DOHH2 (cell line): ENCODE data around the gene STRIT1.
"Not testable (repeated sequence)": the region's sequence is repeated elsewhere in the genome, so short reads cannot be mapped to it uniquely, and the experiment has no call there.

Experiments
- H3F3A ChIP-seq: fragments of 200-600 bp; sonication (generic), shearing (Covaris generic); 2 replicates; pipeline ENCODE4 v1.6.0; 2016; ENCODE audit warnings: antibody characterized with exemption, mild to moderate bottlenecking; ENCODE audit not compliant: control insufficient read depth, insufficient read depth
- H3K27ac ChIP-seq: fragments of 200-600 bp; sonication (generic); 2 replicates; pipeline ENCODE4 v1.5.1; 2014; ENCODE audit warnings: low read depth, mild to moderate bottlenecking, low read length, moderate library complexity
- H3K27me3 ChIP-seq: fragments of 200-600 bp; sonication (generic); 2 replicates; pipeline ENCODE4 v1.6.1; 2014; ENCODE audit warnings: mild to moderate bottlenecking, low read length, mixed read lengths; ENCODE audit not compliant: control insufficient read depth
- H3K36me3 ChIP-seq: fragments of 200-600 bp; sonication (generic); 2 replicates; pipeline ENCODE4 v1.6.1; 2014; ENCODE audit warnings: mild to moderate bottlenecking, low read length, moderate library complexity, mixed read lengths; ENCODE audit not compliant: control insufficient read depth
- H3K4me1 ChIP-seq: fragments of 200-600 bp; sonication (generic); 2 replicates; pipeline ENCODE4 v1.6.1; 2014; ENCODE audit warnings: mild to moderate bottlenecking, low read length, mixed read lengths; ENCODE audit not compliant: control insufficient read depth
- H3K4me2 ChIP-seq: fragments of 200-600 bp; sonication (generic); 2 replicates; pipeline ENCODE4 v1.6.0; 2014; ENCODE audit warnings: mild to moderate bottlenecking, low read length, moderate library complexity
- H3K4me3 ChIP-seq: fragments of 200-600 bp; sonication (generic); 2 replicates; pipeline ENCODE4 v1.5.1; 2014; ENCODE audit warnings: mild to moderate bottlenecking, low read length, mixed read lengths
- H3K79me2 ChIP-seq: fragments of 200-600 bp; sonication (generic); 2 replicates; pipeline ENCODE4 v1.6.1; 2014; ENCODE audit warnings: mild to moderate bottlenecking, low read length, mixed read lengths; ENCODE audit not compliant: control insufficient read depth
- H3K9me2 ChIP-seq: fragments of 200-600 bp; sonication (generic); replicated peaks from 2 replicates; pipeline ENCODE4 v1.6.1; 2014; ENCODE audit warnings: mild to moderate bottlenecking, low read length, mixed read lengths; ENCODE audit not compliant: control insufficient read depth
- H3K9me3 ChIP-seq: fragments of 200-600 bp; sonication (generic); 2 replicates; pipeline ENCODE4 v1.6.1; 2014; ENCODE audit warnings: antibody characterized with exemption, low read length, mixed read lengths; ENCODE audit not compliant: control insufficient read depth, insufficient read depth
- H4K20me1 ChIP-seq: fragments of 200-600 bp; sonication (generic); 2 replicates; pipeline ENCODE4 v1.6.0; 2014; ENCODE audit warnings: low read depth, mild to moderate bottlenecking, antibody characterized with exemption, low read length, moderate library complexity; ENCODE audit not compliant: control insufficient read depth, insufficient read depth
- EZH2phosphoT487 ChIP-seq: fragments of 200-600 bp; sonication (generic); IDR thresholded peaks from 2 replicates; pipeline ENCODE4 v1.6.1; 2017; ENCODE audit warnings: borderline replicate concordance, mild to moderate bottlenecking, antibody characterized with exemption, low read length, moderate library complexity, mixed read lengths
- TF ChIP-seq, protein P1 (sequence below): fragments of 200-600 bp; sonication (generic); IDR thresholded peaks from one replicate; pipeline ENCODE4 v1.5.1; 2014; ENCODE audit warnings: antibody characterized with exemption, mild to moderate bottlenecking, low read depth, low read length; ENCODE audit not compliant: poor library complexity, severe bottlenecking

STRIT1 gene

GRCh38 chr3:155271343-155271613 is 22.2 kb downstream of the STRIT1 start:
- Histone ChIP-seq H3K4me1 (no peaks in the 10 kb centered on the region), H3K27ac (no peak overlapping the region), H3K9me2 (no peaks in the 10 kb centered on the region), H3K79me2 (no peaks in the 10 kb centered on the region), H3K27me3 (no peaks in the 10 kb centered on the region), H3F3A (no peaks in the 10 kb centered on the region), H3K36me3 (no peaks in the 10 kb centered on the region), H4K20me1 (no peaks in the 10 kb centered on the region), H3K4me2 (no peak overlapping the region), H3K9me3 (no peaks in the 10 kb centered on the region; the same call in 1 of the 2 replicates), H3K4me3 (no peak overlapping the region)
- TF ChIP-seq, protein P1, sequence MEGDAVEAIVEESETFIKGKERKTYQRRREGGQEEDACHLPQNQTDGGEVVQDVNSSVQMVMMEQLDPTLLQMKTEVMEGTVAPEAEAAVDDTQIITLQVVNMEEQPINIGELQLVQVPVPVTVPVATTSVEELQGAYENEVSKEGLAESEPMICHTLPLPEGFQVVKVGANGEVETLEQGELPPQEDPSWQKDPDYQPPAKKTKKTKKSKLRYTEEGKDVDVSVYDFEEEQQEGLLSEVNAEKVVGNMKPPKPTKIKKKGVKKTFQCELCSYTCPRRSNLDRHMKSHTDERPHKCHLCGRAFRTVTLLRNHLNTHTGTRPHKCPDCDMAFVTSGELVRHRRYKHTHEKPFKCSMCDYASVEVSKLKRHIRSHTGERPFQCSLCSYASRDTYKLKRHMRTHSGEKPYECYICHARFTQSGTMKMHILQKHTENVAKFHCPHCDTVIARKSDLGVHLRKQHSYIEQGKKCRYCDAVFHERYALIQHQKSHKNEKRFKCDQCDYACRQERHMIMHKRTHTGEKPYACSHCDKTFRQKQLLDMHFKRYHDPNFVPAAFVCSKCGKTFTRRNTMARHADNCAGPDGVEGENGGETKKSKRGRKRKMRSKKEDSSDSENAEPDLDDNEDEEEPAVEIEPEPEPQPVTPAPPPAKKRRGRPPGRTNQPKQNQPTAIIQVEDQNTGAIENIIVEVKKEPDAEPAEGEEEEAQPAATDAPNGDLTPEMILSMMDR, result no peak
- no peak for TF ChIP-seq EZH2phosphoT487

DNA sequence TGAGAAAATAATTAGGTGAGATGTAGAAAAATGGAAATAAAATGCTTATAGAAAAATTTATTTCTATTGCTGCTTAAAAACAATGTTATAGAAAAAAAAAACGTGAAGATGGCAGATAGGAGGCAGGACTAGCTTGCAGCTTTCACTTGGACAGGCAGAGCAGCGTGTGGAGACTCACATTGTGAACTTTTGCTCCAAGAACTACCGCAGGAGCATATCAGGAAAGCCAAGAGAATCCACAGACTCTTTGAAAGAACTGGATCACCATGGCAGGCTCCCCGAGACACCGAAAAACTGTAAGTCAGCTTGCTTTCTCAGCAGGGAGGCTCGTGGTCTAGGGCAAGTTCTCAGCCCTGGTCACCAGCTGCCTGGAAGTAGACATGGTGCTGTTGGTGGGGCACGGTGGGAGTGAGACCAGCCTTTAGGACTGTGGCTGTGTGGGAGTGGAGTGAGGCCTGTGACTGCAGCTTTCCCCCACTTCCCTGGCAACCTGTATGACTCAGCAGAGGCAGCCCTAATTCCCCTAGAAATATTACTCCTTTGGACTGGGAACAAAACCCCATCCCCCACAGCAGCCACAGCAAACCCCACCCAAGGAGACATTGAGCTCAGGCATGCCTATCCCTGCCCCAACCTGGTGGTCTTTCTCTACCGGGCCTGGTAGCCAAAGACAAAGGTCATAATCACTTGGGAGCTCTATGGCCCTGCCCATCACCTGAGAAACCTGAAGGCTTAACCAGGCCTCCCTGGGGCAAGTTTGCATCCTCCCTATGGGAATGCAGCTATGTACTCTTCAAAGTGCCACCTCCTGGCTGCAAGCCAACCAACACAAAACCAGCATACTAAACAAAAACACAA is 22.8 kb downstream of the STRIT1 start:
- Histone ChIP-seq H3K4me1 (no peaks in the 10 kb centered on the region), H3K9me3 (no peaks in the 10 kb centered on the region; the same call in 1 of the 2 replicates), H3K27me3 (no peaks in the 10 kb centered on the region), H3K36me3 (no peaks in the 10 kb centered on the region), H3F3A (no peaks in the 10 kb centered on the region), H3K4me3 (no peak overlapping the region), H3K79me2 (no peaks in the 10 kb centered on the region), H3K27ac (no peak overlapping the region), H4K20me1 (no peaks in the 10 kb centered on the region), H3K9me2 (no peaks in the 10 kb centered on the region), H3K4me2 (no peak overlapping the region)
- TF ChIP-seq, protein P1, result no peak
- TF ChIP-seq EZH2phosphoT487, result no peak

DNA sequence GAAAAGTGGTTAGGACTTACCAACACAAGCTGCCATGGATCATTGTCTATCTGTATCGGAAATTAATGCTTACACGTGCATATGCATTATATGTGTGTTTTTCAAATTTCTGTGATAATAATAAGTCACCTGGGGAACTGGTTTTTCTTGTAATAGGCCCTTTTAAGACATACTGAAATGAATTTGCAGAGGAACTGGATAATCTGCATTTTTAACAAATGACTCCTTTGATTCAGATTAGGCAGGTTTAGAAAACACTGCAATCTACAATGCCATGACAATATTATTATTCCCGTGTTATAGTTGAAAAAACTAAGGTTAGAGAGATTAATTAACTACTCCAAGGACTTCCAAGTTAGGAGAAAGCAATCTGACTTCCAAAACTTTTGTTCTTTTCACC is 23.4 kb downstream of the STRIT1 start:
- no peaks in the 10 kb centered on the region for H3K36me3 ChIP-seq
- no peak overlapping the region for H3K4me3 ChIP-seq
- no peak overlapping the region for H3K4me2 ChIP-seq
- no peaks in the 10 kb centered on the region; the same call in 1 of the 2 replicates for H3K9me3 ChIP-seq
- no peaks in the 10 kb centered on the region for H3K27me3 ChIP-seq
- H3F3A ChIP-seq, result no peaks in the 10 kb centered on the region
- H3K79me2 ChIP-seq, result no peaks in the 10 kb centered on the region
- H3K27ac ChIP-seq, result no peak overlapping the region
- H3K4me1 ChIP-seq, result no peaks in the 10 kb centered on the region
- H4K20me1 ChIP-seq, result no peaks in the 10 kb centered on the region
- TF ChIP-seq EZH2phosphoT487, result no peak
- TF ChIP-seq, protein P1, result no peak
- no peaks in the 10 kb centered on the region for H3K9me2 ChIP-seq

DNA sequence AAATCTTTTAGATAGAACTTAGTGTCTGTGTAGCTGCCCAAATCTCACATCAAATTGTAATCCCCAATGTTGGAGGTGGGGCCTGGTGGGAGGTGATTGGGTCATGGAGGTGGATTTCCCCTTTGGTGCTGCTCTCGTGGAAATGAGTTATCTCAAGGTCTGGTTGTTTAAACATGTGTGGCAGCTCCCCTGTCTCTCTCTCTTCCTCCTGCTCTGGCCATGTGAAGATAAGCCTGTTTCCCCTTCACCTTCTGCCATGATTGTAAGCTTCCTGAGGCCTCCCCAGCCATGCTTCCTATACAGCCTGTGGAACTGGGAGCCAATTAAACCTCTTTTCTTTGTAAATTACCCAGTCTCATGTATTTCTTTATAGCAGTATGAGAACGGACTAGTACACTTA is 30.6 kb downstream of the STRIT1 start:
- H3K27me3 ChIP-seq, H3K79me2 ChIP-seq, H3K9me2 ChIP-seq, H4K20me1 ChIP-seq, H3K4me3 ChIP-seq, H3K27ac ChIP-seq, H3K4me2 ChIP-seq, H3K9me3 ChIP-seq, H3F3A ChIP-seq, H3K36me3 ChIP-seq, H3K4me1 ChIP-seq: not testable (repeated sequence)
